Measurements from ENCODE around the gene HRCT1.

GRCh38 chr9:35942286-35942685 is 36.3 kb downstream of the HRCT1 start:
- TF ChIP-seq POLR2A (IDR thresholded peaks at IDR 0.05; ENCODE audit: low read depth, low read length) (no peak), POLR2AphosphoS5 (IDR thresholded peaks at IDR 0.05; ENCODE audit: low read depth, low read length) (no peak)

All from GM12891 (cell line).